IPS DF 4.7 (cell line): ENCODE measurements around the gene TTLL7.

Source experiments
- DNase-seq: peaks from one replicate; pipeline ENCODE4 v3.0.0-alpha.2; 2013; ENCODE audit warnings: low spot score; ENCODE audit errors: extremely low read depth

Gene TTLL7

DNA sequence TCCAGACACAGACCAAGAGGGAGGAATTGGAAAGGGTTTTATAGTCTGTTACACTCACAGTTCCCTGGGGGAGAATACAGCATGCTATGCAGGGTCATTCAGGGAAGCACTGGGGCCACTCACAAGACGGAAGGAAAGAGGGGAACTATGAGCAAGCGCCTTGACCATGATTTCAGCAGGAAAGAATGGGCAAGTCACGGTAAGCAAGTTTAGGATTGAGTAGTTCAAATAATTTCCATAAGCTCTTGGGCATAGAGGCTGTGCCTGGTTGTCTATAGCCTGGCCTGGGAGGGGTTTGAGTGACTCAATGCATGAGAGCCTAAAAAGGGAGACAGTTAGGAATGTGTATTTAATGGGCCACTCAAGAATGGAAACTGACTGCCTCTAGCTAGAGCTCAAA, 176.7 kb downstream of the TTLL7 start:
- DNase-seq: no peak

DNA sequence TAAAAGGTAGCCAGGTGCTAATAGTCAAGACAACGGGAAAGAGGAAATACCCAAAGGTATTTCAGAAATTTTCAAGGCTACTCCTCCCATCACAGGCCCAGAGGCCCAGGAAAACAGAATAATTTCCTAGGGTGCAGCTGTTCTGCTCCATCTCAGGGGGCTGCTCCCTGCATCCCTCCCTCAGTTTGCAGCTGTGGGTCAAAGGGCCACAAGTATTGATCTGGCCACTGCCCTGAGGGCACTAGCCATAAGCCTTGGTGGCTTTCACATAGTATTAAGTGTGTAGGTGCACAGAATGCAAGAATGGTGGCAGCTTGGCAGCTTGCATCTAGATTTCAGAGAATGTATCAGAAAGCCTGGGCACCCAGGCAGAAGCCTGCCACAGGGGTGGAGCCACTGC, 179.5 kb downstream of the TTLL7 start:
- no peak for DNase-seq

DNA sequence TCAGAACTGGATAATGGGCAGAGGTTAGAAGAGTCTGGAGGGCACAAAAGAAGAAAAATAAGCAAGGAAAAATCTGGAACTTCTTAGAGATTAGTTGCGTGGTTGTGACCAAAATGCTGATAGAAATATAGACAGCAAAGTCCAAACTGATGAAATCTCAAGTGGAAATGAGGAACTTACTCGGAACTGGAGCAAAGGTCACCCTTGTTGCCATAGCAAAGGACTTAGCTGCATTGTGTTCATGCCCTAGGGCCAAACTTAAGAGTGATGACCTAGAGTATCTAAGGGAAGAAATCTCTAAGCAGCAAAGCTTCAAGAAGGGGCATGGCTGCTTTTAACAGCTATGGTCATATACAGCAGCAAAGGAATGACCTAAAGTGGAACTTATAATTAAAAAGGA, 180.0 kb downstream of the TTLL7 start:
- no peak for DNase-seq

DNA sequence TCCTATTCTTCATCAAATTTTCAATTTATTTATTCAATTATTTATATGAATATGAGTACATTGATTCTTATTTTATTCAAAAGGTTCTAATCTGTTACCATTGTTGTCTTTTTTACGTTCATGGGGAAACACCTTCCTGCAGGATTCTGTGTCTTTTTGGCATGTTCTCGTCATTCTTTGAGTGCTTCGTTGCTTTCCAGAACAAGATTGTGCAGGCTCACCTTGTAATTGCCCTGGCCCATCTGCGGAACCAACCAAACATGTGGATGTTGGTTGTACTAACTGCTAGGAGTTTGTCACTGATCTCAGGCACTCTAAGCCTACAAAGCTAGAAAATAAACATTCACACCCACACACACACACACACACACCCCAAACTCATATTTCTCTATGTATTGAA, 182.1 kb downstream of the TTLL7 start:
- no peak for DNase-seq

DNA sequence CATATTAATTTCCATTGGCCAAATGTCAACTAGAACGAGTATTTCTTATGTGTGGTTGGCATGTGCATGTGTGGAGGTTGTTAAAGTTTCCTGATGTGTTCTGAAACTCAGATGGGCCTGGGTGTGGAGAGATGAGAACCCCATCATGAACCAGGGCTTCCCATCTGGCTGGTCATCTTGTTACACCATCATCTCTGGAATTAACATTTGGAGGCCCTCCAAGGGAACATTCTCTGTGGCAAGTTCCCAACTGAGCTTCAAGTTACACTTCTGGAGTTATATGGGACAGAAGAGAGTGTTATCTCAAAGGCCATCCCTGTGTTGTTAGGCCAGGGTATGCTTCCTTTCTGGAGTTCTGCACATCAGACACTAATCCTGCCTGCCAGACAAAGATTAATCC, 183.6 kb downstream of the TTLL7 start:
- no peak for DNase-seq
